ENCODE data around the gene CCDC3.

GRCh38 chr10:12941966-12942365 lies 59.5 kb downstream of the CCDC3 start:
- TF ChIP-seq CTCF (IDR thresholded peaks at IDR 0.05; ENCODE audit: low read depth, low read length, missing input control), result no peak
- no peak for TF ChIP-seq REST (IDR thresholded peaks at IDR 0.05)
- no peak for TF ChIP-seq GABPA (IDR thresholded peaks at IDR 0.05 in 1 of 2, conservative IDR thresholded peaks at IDR 0.05 in 1 of 2)
- TF ChIP-seq ATF3 (IDR thresholded peaks at IDR 0.05), result no peak
- TF ChIP-seq YY1 (IDR thresholded peaks at IDR 0.05), result no peak
- TF ChIP-seq FOXA1 (IDR thresholded peaks at IDR 0.05), result no peak
- TF ChIP-seq SP1 (IDR thresholded peaks at IDR 0.05), result no peak
- no peak for TF ChIP-seq JUND (IDR thresholded peaks at IDR 0.05)
- no peak for TF ChIP-seq FOXA2 (IDR thresholded peaks at IDR 0.05)

Data from liver (tissue), 3 donors.